ENCODE measurements around the gene SRMS.

GRCh38 chr20:63495167-63495720 is 52.3 kb downstream of the SRMS start:
- TF ChIP-seq, protein P1, sequence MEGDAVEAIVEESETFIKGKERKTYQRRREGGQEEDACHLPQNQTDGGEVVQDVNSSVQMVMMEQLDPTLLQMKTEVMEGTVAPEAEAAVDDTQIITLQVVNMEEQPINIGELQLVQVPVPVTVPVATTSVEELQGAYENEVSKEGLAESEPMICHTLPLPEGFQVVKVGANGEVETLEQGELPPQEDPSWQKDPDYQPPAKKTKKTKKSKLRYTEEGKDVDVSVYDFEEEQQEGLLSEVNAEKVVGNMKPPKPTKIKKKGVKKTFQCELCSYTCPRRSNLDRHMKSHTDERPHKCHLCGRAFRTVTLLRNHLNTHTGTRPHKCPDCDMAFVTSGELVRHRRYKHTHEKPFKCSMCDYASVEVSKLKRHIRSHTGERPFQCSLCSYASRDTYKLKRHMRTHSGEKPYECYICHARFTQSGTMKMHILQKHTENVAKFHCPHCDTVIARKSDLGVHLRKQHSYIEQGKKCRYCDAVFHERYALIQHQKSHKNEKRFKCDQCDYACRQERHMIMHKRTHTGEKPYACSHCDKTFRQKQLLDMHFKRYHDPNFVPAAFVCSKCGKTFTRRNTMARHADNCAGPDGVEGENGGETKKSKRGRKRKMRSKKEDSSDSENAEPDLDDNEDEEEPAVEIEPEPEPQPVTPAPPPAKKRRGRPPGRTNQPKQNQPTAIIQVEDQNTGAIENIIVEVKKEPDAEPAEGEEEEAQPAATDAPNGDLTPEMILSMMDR (conservative IDR thresholded peaks at IDR 0.05; ENCODE audit: low read length) = no peak
- TF ChIP-seq EZH2phosphoT487 (IDR thresholded peaks at IDR 0.05; ENCODE audit: borderline replicate concordance) = no peak

All from Loucy (cell line).